HL-60 (cell line): ENCODE data around the gene SLC25A12.
"Not testable (repeated sequence)": the region's sequence is repeated elsewhere in the genome, so short reads cannot be mapped to it uniquely, and the experiment has no call there.

ENCODE experiments used
- DNase-seq, 2 experiments: peaks; one replicate each; pipeline ENCODE4 v3.0.0-alpha.2; 2010 to 2020; ENCODE audit warnings: low read depth in 1 of 2, low spot score in 1 of 2
- H3K27ac ChIP-seq: fragments of 250-450 bp; sonication (Bioruptor Pico); replicated peaks from 2 replicates; pipeline ENCODE4 v1.5.1; 2020; ENCODE audit warnings: mild to moderate bottlenecking, moderate library complexity
- H3K27me3 ChIP-seq: fragments of 250-450 bp; sonication (Bioruptor Pico); 2 replicates; pipeline ENCODE4 v1.5.1; 2021; ENCODE audit warnings: mild to moderate bottlenecking, moderate library complexity; ENCODE audit not compliant: insufficient read depth, poor library complexity, severe bottlenecking
- H3K4me3 ChIP-seq: replicated peaks from 2 replicates; pipeline ENCODE4 v1.5.1; 2011; ENCODE audit warnings: mild to moderate bottlenecking, control low read depth, low read length; ENCODE audit not compliant: insufficient read depth
- GABPA ChIP-seq: IDR thresholded peaks from 2 replicates; pipeline ENCODE4 v1.6.1; 2012; ENCODE audit warnings: low read depth
- POLR2AphosphoS5 ChIP-seq: IDR thresholded peaks from 2 replicates; pipeline ENCODE4 v1.6.1; 2012; ENCODE audit warnings: low read depth
- SPI1 ChIP-seq: IDR thresholded peaks from 2 replicates; pipeline ENCODE4 v1.6.1; 2012; ENCODE audit warnings: low read depth, mild to moderate bottlenecking, borderline replicate concordance
- TF ChIP-seq, protein P1 (sequence below): IDR thresholded peaks from 2 replicates; pipeline ENCODE4 v1.6.1; 2012; ENCODE audit warnings: low read depth; ENCODE audit not compliant: insufficient replicate concordance
- TF ChIP-seq, protein P2 (sequence below): IDR thresholded peaks from one replicate; pipeline ENCODE4 v1.5.1; 2011; ENCODE audit warnings: low read length, control low read depth, inconsistent platforms; ENCODE audit not compliant: insufficient read depth

The SLC25A12 gene

DNA sequence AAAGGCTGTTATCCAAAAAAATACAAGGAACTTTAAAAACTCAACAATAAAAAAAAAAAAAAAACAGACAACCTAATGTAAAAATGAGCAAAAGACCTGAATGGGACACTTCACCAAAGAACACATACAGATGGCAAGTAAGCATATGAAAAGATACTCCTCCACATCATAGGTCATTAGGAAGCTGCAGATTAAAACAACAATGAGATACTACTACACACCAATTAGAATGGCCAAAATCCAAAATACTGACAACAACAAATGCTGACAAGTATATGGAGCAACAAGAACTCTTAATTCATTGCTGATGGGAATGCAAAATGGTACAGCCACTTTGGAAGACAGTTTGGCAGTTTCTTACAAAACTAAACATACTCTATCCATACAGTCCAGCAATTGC, 122.6 kb downstream of the SLC25A12 start:
- H3K4me3 ChIP-seq, result no peak overlapping the region
- H3K27ac ChIP-seq, result no peak overlapping the region
- DNase-seq, result no peak
- H3K27me3 ChIP-seq, result no peaks in the 10 kb centered on the region
- TF ChIP-seq SPI1 (no peak), GABPA (no peak), POLR2AphosphoS5 (no peak)
- TF ChIP-seq, protein P1, sequence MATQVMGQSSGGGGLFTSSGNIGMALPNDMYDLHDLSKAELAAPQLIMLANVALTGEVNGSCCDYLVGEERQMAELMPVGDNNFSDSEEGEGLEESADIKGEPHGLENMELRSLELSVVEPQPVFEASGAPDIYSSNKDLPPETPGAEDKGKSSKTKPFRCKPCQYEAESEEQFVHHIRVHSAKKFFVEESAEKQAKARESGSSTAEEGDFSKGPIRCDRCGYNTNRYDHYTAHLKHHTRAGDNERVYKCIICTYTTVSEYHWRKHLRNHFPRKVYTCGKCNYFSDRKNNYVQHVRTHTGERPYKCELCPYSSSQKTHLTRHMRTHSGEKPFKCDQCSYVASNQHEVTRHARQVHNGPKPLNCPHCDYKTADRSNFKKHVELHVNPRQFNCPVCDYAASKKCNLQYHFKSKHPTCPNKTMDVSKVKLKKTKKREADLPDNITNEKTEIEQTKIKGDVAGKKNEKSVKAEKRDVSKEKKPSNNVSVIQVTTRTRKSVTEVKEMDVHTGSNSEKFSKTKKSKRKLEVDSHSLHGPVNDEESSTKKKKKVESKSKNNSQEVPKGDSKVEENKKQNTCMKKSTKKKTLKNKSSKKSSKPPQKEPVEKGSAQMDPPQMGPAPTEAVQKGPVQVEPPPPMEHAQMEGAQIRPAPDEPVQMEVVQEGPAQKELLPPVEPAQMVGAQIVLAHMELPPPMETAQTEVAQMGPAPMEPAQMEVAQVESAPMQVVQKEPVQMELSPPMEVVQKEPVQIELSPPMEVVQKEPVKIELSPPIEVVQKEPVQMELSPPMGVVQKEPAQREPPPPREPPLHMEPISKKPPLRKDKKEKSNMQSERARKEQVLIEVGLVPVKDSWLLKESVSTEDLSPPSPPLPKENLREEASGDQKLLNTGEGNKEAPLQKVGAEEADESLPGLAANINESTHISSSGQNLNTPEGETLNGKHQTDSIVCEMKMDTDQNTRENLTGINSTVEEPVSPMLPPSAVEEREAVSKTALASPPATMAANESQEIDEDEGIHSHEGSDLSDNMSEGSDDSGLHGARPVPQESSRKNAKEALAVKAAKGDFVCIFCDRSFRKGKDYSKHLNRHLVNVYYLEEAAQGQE, result no peak
- TF ChIP-seq, protein P2, sequence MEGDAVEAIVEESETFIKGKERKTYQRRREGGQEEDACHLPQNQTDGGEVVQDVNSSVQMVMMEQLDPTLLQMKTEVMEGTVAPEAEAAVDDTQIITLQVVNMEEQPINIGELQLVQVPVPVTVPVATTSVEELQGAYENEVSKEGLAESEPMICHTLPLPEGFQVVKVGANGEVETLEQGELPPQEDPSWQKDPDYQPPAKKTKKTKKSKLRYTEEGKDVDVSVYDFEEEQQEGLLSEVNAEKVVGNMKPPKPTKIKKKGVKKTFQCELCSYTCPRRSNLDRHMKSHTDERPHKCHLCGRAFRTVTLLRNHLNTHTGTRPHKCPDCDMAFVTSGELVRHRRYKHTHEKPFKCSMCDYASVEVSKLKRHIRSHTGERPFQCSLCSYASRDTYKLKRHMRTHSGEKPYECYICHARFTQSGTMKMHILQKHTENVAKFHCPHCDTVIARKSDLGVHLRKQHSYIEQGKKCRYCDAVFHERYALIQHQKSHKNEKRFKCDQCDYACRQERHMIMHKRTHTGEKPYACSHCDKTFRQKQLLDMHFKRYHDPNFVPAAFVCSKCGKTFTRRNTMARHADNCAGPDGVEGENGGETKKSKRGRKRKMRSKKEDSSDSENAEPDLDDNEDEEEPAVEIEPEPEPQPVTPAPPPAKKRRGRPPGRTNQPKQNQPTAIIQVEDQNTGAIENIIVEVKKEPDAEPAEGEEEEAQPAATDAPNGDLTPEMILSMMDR, result no peak

DNA sequence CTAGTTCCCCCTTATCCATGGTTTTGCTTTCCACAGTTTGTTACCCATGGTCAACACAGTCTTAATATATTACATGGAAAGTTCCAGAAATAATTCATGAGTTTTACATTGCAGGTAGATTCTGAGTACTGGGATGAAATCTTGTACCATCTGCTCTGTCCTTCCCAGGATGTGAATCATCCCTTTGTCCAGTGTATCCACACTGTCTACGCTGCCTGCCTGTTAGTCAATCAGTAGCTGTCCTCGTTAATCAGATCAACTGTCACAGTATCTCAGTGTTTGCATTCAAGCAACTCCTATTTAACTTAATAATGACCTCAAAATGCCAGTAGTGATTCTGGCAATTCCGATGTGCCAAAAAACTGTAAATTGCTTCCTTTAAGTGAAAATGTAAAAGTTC, 130.4 kb downstream of the SLC25A12 start:
- TF ChIP-seq POLR2AphosphoS5 (no peak), SPI1 (no peak), GABPA (no peak)
- TF ChIP-seq, protein P2, result no peak
- TF ChIP-seq, protein P1, result no peak
- Histone ChIP-seq H3K4me3 (no peak overlapping the region), H3K27me3 (no peaks in the 10 kb centered on the region), H3K27ac (no peak overlapping the region)
- DNase-seq, result no peak

DNA sequence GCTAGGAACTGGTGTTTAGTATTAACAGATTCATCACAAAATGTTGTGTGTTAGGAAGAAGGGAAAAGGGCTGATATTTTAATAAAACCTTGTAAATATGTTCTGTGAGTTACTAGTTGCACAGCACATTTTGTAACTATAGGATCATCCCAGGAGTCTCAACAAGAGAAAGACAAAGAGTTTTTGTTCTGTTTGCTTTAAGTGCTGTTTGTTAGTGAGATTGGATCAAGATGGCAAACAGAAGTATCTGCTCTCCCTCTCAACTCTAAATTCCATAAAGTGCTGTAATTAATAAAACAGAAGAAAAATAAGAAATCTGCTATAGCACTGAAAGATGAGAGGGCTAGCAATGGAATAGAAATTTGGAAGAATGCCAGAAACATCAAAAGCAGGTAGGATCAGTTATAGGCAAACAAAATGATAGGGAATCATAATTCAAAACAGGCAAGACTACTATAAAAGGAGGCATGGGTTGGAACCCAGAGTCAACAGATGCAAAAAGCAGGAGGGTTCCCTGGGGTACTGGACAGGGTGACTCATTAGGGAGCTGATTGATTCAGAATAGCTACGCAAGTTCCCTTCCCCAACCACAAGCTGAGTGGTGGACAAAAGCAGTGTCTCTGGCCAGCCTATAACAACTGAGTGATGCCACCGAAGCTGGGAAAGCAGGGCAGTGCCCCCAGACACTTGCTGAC, 131.0 kb downstream of the SLC25A12 start:
- Histone ChIP-seq H3K4me3 (no peak overlapping the region), H3K27me3 (no peaks in the 10 kb centered on the region), H3K27ac (no peak overlapping the region)
- DNase-seq, result no peak
- TF ChIP-seq SPI1, result no peak
- TF ChIP-seq GABPA, result no peak
- TF ChIP-seq, protein P2, result no peak
- TF ChIP-seq, protein P1, result no peak
- no peak for TF ChIP-seq POLR2AphosphoS5

DNA sequence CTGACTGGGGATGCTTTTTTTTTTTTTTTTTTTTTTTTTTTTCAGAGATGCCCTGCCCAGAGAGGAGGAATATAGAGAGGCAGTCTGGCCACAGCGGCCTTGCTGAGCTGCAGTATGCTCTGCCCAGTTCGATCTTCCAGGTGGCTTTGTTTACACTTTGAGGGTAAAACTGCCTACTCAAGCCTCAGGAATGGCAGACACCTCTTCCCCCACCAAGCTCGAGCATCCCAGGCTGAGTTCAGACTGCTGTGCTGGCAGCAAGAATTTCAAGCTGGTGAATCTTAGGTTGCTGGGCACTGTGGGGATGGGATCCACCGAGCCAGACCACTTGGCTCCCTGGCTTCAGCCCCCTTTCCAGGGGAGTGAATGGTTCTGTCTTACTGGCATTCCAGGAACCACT, 132.9 kb downstream of the SLC25A12 start:
- not testable (repeated sequence) for H3K27ac ChIP-seq, H3K4me3 ChIP-seq, DNase-seq, H3K27me3 ChIP-seq

DNA sequence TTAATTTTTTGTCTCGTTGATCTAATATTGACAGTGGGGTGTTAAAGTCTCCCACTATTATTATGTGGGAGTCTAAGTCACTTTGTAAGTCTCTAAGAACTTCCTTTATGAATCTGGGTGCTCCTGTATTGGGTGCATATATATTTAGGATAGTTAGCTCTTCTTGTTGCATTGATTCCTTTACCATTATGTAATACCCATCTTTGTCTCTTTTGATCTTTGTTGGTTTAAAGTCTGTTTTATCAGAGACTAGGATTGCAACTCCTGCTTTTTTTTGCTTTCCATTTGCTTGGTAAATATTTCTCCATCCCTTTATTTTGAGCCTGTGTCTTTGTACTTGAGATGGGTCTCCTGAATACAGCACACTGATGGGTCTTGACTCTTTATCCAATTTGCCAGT, 135.3 kb downstream of the SLC25A12 start:
- H3K27me3 ChIP-seq, DNase-seq, H3K4me3 ChIP-seq, H3K27ac ChIP-seq: not testable (repeated sequence)
